Fibroblast of lung (primary cell): ENCODE data around the gene ABCD1.

Experiments
- EZH2 ChIP-seq: IDR thresholded peaks from 2 replicates; pipeline ENCODE4 v1.5.1; 2012; ENCODE audit warnings: low read length, control low read depth, mild to moderate bottlenecking; ENCODE audit errors: missing control alignments
- TF ChIP-seq, protein P1 (sequence below), 2 donors: IDR thresholded peaks in 1 of 2; conservative IDR thresholded peaks in 1 of 2; 1 replicate in 1 of 2; 2 replicates in 1 of 2; pipeline ENCODE4 v1.5.1; 2011 to 2012; ENCODE audit warnings: low read length in 2 of 2, control low read depth in 1 of 2, inconsistent platforms in 1 of 2, low read depth in 1 of 2, mild to moderate bottlenecking in 1 of 2

DNA sequence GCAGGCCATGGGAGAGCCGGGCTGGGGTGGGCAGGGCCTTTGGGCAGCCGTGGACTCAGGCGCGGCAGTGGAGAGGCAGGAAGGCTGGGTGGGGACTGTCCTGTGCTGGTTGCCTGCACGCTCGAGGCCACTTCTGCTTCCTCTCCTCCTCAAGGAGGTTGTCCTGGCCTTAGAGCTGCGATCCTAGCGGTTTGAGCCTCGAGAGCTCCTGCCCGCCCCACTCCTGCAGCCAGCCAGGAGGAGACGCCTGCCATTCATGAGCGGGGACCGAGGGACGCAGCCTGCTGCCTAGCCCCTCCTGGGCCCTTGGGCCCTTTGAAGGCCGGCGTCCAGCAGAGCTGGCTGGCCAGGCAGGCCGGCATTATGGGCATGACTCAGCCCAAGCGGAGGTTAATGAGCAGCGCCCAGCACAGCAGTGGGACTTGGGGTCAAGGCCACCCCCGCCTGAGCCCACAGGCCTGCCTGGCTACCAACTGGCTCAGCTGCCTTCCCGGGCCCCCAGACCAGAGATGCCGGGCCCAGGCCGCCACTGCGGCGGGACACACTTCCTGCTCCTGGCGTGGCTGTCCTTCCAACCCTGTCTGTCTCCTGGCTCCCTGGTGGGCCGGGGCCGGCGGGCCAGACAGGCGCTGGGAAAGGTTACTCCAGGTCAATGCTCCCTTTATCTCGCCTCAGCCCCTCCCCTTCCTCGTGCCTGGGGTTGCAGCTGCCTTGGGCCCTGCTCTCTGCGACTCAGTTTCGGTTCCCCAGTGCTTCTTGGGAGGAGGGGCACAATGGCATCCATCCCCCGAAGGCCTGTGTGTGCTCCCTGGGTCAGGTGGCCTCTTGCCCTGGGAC lies 1.8 kb downstream of the ABCD1 start:
- TF ChIP-seq, protein P1, sequence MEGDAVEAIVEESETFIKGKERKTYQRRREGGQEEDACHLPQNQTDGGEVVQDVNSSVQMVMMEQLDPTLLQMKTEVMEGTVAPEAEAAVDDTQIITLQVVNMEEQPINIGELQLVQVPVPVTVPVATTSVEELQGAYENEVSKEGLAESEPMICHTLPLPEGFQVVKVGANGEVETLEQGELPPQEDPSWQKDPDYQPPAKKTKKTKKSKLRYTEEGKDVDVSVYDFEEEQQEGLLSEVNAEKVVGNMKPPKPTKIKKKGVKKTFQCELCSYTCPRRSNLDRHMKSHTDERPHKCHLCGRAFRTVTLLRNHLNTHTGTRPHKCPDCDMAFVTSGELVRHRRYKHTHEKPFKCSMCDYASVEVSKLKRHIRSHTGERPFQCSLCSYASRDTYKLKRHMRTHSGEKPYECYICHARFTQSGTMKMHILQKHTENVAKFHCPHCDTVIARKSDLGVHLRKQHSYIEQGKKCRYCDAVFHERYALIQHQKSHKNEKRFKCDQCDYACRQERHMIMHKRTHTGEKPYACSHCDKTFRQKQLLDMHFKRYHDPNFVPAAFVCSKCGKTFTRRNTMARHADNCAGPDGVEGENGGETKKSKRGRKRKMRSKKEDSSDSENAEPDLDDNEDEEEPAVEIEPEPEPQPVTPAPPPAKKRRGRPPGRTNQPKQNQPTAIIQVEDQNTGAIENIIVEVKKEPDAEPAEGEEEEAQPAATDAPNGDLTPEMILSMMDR (conservative IDR thresholded peaks at IDR 0.05 in 1 of 2, IDR thresholded peaks at IDR 0.05 in 1 of 2; ENCODE audit: low read depth in 1 of 2, low read length in 2 of 2): no peak
- no peak for TF ChIP-seq EZH2
